HG03064 (cell line): ENCODE measurements around the gene SERINC5.
"Not testable (repeated sequence)": the region's sequence is repeated elsewhere in the genome, so short reads cannot be mapped to it uniquely, and the experiment has no call there.

Experiments
- ATAC-seq: cut with Tn5 transposase; IDR thresholded peaks from one replicate; pipeline ENCODE4 v1.9.1; 2021; ENCODE audit warnings: low read depth; ENCODE audit not compliant: unreplicated experiment

Gene SERINC5

GRCh38 chr5:80204808-80205614, 50.8 kb downstream of the SERINC5 start:
- no peak for ATAC-seq

GRCh38 chr5:80201763-80202162, 54.1 kb downstream of the SERINC5 start:
- ATAC-seq = not testable (repeated sequence)

- ATAC-seq = no peak
Measured at GRCh38 chr5:80198920-80199319, 56.9 kb downstream of the SERINC5 start.

- no peak for ATAC-seq
Measured at GRCh38 chr5:80198399-80198798, 57.4 kb downstream of the SERINC5 start.

GRCh38 chr5:80195837-80196400, 59.9 kb downstream of the SERINC5 start:
- ATAC-seq = no peak

- no peak for ATAC-seq
Measured at GRCh38 chr5:80194468-80194867, 61.4 kb downstream of the SERINC5 start.

GRCh38 chr5:80193401-80193800, 62.4 kb downstream of the SERINC5 start:
- ATAC-seq = no peak

- no peak for ATAC-seq
Measured at GRCh38 chr5:80192507-80193241, 63.2 kb downstream of the SERINC5 start.

- no peak for ATAC-seq
Measured at GRCh38 chr5:80191991-80192398, 63.9 kb downstream of the SERINC5 start.

- no peak for ATAC-seq
Measured at GRCh38 chr5:80191397-80191796, 64.5 kb downstream of the SERINC5 start.

- ATAC-seq = no peak
Measured at GRCh38 chr5:80190960-80191359, 64.9 kb downstream of the SERINC5 start.

GRCh38 chr5:80189701-80190100, 66.1 kb downstream of the SERINC5 start:
- no peak for ATAC-seq

- ATAC-seq = no peak
Measured at GRCh38 chr5:80189201-80189600, 66.6 kb downstream of the SERINC5 start.

GRCh38 chr5:80187421-80188090, 68.3 kb downstream of the SERINC5 start:
- ATAC-seq = no peak

GRCh38 chr5:80185535-80185934, 70.3 kb downstream of the SERINC5 start:
- not testable (repeated sequence) for ATAC-seq

- ATAC-seq = no peak
Measured at GRCh38 chr5:80185095-80185494, 70.8 kb downstream of the SERINC5 start.

- ATAC-seq = no peak
Measured at GRCh38 chr5:80184235-80185023, 71.4 kb downstream of the SERINC5 start.

GRCh38 chr5:80183728-80184234, 72.1 kb downstream of the SERINC5 start:
- not testable (repeated sequence) for ATAC-seq

- ATAC-seq = no peak
Measured at GRCh38 chr5:80182809-80183580, 72.9 kb downstream of the SERINC5 start.
